A375 (cell line): ENCODE results near the gene PITPNM3. TPM values are rescaled to one million over a fixed set of nuclear protein-coding genes. Genes with fewer than 3 reads are reported as not detected.

Experiments used
- small RNA-seq: library from RNA; depleted of rRNA; stranded (forward); fragments of <200 nt; gene quantifications from one replicate; pipeline ENCODE3, GENCODE V24; 2014
- total RNA-seq: library from RNA; depleted of rRNA; stranded (reverse); fragments of >200 nt; shearing (Covaris generic); gene quantifications from 2 replicates; pipeline ENCODE4 v1.2.3, GENCODE V29; 2014; rRNA removed

Gene PITPNM3
- 1.1 TPM in 2 replicates for total RNA-seq

DNA sequence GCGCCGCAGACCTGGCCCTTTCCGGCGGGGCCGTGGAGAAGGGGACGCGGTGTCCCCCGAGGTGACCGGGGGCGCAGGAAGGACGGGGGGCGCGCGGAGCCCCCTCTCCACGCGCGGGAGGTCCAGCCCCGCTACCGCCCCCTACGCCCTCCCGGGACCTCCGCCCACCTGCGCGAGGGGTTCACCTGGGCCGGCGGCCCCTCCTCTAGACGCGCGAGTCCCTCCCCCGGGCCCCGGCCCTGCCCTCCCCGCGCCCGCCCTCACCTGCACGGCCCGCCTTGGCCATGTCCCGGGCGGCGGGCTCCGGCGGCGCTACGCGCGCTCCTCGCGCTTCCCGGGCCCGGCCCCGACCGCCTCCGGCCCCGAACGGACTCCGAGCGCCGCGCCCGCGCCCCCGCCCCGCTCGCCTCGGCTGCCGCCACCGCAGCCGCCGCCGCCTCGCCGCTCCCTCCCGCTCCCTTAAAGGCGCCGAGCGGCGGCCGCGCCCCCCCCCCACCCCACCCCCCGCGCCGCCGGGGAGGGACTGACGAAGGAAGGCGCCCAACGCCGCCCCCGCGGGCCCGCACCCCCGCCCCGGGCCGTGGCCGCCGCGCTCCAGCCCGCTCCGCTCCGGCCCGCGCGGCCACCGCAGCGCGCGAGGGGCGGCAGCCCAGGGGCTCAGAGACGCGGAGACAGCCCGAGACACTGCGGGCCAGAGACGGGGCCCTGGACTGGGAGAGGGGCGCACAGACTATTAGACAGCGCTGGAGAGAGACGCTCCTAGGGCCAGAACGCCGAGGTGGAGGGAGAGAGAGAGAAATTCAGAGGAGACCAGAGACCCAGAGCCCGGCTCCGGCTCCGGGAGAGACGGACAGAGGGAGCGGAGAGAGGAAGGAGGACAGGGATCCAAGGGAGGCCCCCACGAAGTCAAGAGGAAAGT, at the start of gene PITPNM3:
TSS of gene PITPNM3 (minus strand) at position 435 of the 919 bp plus-strand sequence. CDS start at position 286, 149 bp downstream.

DNA sequence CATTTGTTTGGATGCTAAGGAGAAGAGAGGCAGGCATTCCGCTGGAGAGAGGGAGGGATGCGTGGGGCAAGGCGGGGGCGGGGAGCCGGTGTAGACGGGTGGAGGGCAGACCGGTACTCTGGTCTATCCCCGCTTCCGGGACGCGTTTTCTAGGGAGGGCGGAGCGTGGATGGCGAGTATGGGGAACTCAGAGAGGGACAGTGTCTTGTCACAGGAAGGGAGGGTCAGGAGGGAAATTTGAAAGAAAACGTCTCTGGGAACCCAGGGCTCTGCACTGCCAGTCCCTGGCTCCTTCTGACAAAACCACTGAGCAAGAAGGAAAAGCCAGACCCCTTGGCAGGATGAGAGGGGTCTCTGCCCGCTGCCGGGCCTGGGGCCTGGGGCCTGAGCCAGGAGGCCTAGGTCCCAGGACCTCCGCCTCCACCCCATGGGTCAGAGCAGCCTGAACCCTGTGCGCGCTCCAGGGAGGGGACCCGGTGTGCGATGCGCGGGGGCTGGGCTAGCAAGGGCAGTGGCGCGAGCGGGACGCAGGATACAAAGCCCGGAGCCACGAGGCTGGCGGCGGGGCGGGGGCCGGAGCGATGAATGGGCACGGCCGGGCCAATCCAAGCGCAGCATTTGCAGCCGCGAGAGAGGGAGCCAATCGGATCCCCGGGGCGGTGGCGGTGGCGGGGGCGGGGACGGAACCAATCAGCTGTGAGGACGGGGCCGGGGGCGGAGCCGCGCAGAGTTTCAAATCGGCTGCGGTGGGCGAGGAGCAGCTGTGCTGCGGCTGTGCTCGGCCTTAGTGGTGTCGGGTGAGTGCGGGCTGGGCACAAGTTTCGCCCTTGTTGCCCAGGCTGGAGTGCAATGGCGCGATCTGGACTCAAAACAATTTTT, 112.4 kb downstream of the PITPNM3 start, which contains the start of gene PIMREG:
TSS of gene PIMREG (plus strand) at position 764 of the 879 bp plus-strand sequence. CDS start 656 bp downstream, outside the sequence.

DNA sequence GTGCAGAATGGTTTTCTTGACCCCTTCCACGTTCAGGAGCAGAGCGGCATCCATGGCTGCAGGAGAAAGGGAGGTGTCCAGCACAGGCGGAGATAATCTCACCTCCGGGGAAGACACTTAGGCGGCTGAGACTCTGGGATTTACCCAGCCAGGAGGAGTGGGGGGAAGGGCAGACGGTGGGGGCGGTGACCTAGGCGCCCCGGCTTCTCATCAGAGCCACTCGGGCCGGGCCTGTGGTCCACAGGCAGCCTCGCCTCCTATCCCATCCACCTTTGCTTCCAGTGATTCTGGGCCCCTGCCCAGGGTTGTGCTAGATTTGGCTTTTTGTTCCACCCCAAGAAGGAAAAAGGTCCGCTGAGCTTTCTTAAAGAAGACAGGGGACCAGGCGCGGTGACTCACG, 121.3 kb downstream of the PITPNM3 start, which contains the start of gene AIPL1:
TSS of gene AIPL1 (minus strand) at position 71 of the 400 bp plus-strand sequence. CDS start at position 54, 17 bp downstream.

Small RNA genes lying within 50 kb of the gene (small RNA-seq; reads per million reads assigned to genes)
- gene RF00017 (not detected), gene RNA5SP435 (1.0 reads per million, percentile 56 among the genes with 10 or more reads in this experiment)

Other genes with a start within 250 kb of the PITPNM3 start
- gene AIPL1, start 121.4 kb downstream of the PITPNM3 start, total RNA-seq = 0.04 TPM in 1 of 2 replicates, not detected in the other
- gene PIMREG, start 112.1 kb downstream of the PITPNM3 start, total RNA-seq = 38.9 and 40.3 TPM in 2 replicates
- gene KIAA0753, start 84.2 kb upstream of the PITPNM3 start, total RNA-seq = 14.6 and 15.0 TPM in 2 replicates
- 171 and 208 TPM in 2 replicates for gene TXNDC17, start 84.5 kb upstream of the PITPNM3 start, total RNA-seq
- gene MED31, start 95.0 kb upstream of the PITPNM3 start, total RNA-seq = 11.1 and 12.5 TPM in 2 replicates
- gene C17orf100, start 95.2 kb upstream of the PITPNM3 start, total RNA-seq = 0.15 and 0.45 TPM in 2 replicates
- 0.19 and 0.26 TPM in 2 replicates for gene SLC13A5, start 156.8 kb upstream of the PITPNM3 start, total RNA-seq
- gene XAF1, start 199.5 kb upstream of the PITPNM3 start, total RNA-seq = 0.72 and 5.2 TPM in 2 replicates
- gene FBXO39, start 219.7 kb upstream of the PITPNM3 start, total RNA-seq = not detected in 2 replicates